Keratinocyte (primary cell): ENCODE results near the gene NF2.

Source experiments
- CTCF ChIP-seq, 3 experiments: IDR thresholded peaks in 1 of 3; conservative IDR thresholded peaks in 1 of 3; optimal IDR thresholded peaks in 1 of 3; 2 replicates in 2 of 3; 3 replicates in 1 of 3; pipeline versions ENCODE3 to v1.5.1; 2011; ENCODE audit warnings: low read length in 3 of 3, mild to moderate bottlenecking in 3 of 3, moderate library complexity in 2 of 3, control low read depth in 1 of 3, inconsistent platforms in 1 of 3; ENCODE audit not compliant: insufficient read depth in 2 of 3; ENCODE audit errors: extremely low read depth in 1 of 3
- EZH2 ChIP-seq: IDR thresholded peaks from one replicate; pipeline ENCODE4 v1.6.1; 2012; ENCODE audit warnings: inconsistent platforms, mild to moderate bottlenecking, low read length, moderate library complexity

GRCh38 chr22:29710922-29711593, 107.6 kb downstream of the NF2 start:
- TF ChIP-seq EZH2 (no peak), CTCF (optimal IDR thresholded peaks at IDR 0.05 in 1 of 3, IDR thresholded peaks at IDR 0.05 in 1 of 3, conservative IDR thresholded peaks at IDR 0.05 in 1 of 3; ENCODE audit: extremely low read depth in 1 of 3, insufficient read depth in 2 of 3, low read length in 3 of 3) (no peak)
